Measurements from ENCODE around the gene CORIN.

- TF ChIP-seq CTCF (conservative IDR thresholded peaks at IDR 0.05; ENCODE audit: low read length) (no peak), EZH2phosphoT487 (IDR thresholded peaks at IDR 0.05; ENCODE audit: borderline replicate concordance) (no peak)
Observed at GRCh38 chr4:47651231-47651630, 186.6 kb downstream of the CORIN start.

Data from Loucy (cell line).